Measurements from ENCODE around the gene WDFY3. TPM values are rescaled to one million over a fixed set of nuclear protein-coding genes. Genes with fewer than 3 reads are reported as not detected.

WDFY3 gene
- polyA plus RNA-seq, 2 of the 4 experiments (the other 2 are of a cell fraction), result 6.6 to 25.1 TPM

DNA sequence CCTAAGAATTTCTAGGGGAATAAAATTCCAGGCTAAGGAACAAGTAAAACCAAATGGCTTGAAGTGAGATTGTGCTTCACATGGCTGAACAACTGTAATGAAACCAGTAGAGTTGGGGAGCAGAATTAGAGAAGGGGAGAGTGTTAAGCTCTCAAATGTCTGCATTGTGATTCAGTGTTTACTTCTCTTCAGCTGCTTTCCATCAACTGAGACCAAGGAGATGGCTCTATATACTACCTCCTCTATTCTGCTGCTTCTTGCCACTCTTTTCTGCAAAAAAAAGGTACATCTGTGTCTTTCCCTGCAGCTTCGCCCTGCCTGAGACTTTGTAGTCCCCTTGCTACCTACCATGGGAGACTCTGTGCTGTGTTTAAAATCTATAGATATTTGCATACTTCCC lies 73.5 kb downstream of the WDFY3 start:
- FAIRE-seq (no peak), DNase-seq (ENCODE audit: low read depth in 1 of 2, low spot score in 1 of 2) (no peak), ATAC-seq (no peak)
- Histone ChIP-seq H3K9me3 (no peaks in the 10 kb centered on the region), H3K4me3 (no peak overlapping the region), H3K4me2 (no peak overlapping the region), H3K4me1 (peaks cover 4% of the 10 kb centered on the region; the same call in 2 of the 3 replicates), H3K27ac (no peak overlapping the region)
- TF ChIP-seq JUN (IDR thresholded peaks at IDR 0.05) (no peak), SREBF2 (IDR thresholded peaks at IDR 0.05) (no peak), BHLHE40 (IDR thresholded peaks at IDR 0.05; ENCODE audit: low read depth, low read length) (no peak), FOSL2 (IDR thresholded peaks at IDR 0.05) (no peak), FOSL2 (CRISPR knock-in tag; IDR thresholded peaks at IDR 0.05) (no peak)
- TF ChIP-seq, protein P1, sequence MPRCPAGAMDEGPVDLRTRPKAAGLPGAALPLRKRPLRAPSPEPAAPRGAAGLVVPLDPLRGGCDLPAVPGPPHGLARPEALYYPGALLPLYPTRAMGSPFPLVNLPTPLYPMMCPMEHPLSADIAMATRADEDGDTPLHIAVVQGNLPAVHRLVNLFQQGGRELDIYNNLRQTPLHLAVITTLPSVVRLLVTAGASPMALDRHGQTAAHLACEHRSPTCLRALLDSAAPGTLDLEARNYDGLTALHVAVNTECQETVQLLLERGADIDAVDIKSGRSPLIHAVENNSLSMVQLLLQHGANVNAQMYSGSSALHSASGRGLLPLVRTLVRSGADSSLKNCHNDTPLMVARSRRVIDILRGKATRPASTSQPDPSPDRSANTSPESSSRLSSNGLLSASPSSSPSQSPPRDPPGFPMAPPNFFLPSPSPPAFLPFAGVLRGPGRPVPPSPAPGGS (IDR thresholded peaks at IDR 0.05), result no peak
- ChIA-PET CTCF (no interaction called here), POLR2A (no interaction called here)
- WGBS (ENCODE audit: missing lambda C conversion rate), result 94% methylated on average over 1 of the region's 1 CpG

- POLR2A ChIA-PET, result no interaction called here
- H3K4me2 ChIP-seq, result no peak overlapping the region
- no peak overlapping the region for H3K27ac ChIP-seq
- no peaks in the 10 kb centered on the region for H3K9me3 ChIP-seq
- no peak for TF ChIP-seq MAX (IDR thresholded peaks at IDR 0.05)
- no peak for TF ChIP-seq JUN (IDR thresholded peaks at IDR 0.05)
- TF ChIP-seq, protein P2, sequence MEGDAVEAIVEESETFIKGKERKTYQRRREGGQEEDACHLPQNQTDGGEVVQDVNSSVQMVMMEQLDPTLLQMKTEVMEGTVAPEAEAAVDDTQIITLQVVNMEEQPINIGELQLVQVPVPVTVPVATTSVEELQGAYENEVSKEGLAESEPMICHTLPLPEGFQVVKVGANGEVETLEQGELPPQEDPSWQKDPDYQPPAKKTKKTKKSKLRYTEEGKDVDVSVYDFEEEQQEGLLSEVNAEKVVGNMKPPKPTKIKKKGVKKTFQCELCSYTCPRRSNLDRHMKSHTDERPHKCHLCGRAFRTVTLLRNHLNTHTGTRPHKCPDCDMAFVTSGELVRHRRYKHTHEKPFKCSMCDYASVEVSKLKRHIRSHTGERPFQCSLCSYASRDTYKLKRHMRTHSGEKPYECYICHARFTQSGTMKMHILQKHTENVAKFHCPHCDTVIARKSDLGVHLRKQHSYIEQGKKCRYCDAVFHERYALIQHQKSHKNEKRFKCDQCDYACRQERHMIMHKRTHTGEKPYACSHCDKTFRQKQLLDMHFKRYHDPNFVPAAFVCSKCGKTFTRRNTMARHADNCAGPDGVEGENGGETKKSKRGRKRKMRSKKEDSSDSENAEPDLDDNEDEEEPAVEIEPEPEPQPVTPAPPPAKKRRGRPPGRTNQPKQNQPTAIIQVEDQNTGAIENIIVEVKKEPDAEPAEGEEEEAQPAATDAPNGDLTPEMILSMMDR (IDR thresholded peaks at IDR 0.05), result no peak
- TF ChIP-seq RCOR1 (IDR thresholded peaks at IDR 0.05; ENCODE audit: low read depth, low read length), result no peak
- no peak for TF ChIP-seq ESRRA (IDR thresholded peaks at IDR 0.05; ENCODE audit: borderline replicate concordance, low read length)
- no peak for TF ChIP-seq TFCP2L1 (CRISPR knock-in tag; IDR thresholded peaks at IDR 0.05)
- TF ChIP-seq ZNF302 (CRISPR knock-in tag; IDR thresholded peaks at IDR 0.05), result no peak
- no peak for TF ChIP-seq FOSL2 (IDR thresholded peaks at IDR 0.05)
- no peak; the same call in 1 of the 2 replicates for TF ChIP-seq FOSL2 (CRISPR knock-in tag; IDR thresholded peaks at IDR 0.05)
- no peak for TF ChIP-seq RARB (CRISPR knock-in tag; IDR thresholded peaks at IDR 0.05)
- TF ChIP-seq BHLHE40 (IDR thresholded peaks at IDR 0.05; ENCODE audit: low read depth, low read length), result no peak
- no peak for TF ChIP-seq MYC (IDR thresholded peaks at IDR 0.05; ENCODE audit: borderline replicate concordance, low read length)
- TF ChIP-seq CEBPB (IDR thresholded peaks at IDR 0.05), result no peak
- TF ChIP-seq GATA3 (IDR thresholded peaks at IDR 0.05; ENCODE audit: borderline replicate concordance), result no peak
- TF ChIP-seq EHMT2 (IDR thresholded peaks at IDR 0.05; ENCODE audit: low read depth), result no peak
- TF ChIP-seq ATOH8 (CRISPR knock-in tag; IDR thresholded peaks at IDR 0.05; ENCODE audit: low read depth), result no peak
- no peak for TF ChIP-seq PHF8 (IDR thresholded peaks at IDR 0.05; ENCODE audit: borderline replicate concordance, low read depth)
- TF ChIP-seq TP53 (CRISPR knock-in tag; IDR thresholded peaks at IDR 0.05), result no peak
- 93% methylated on average over 2 of the region's 2 CpGs for WGBS (ENCODE audit: missing lambda C conversion rate)
- DNase-seq (ENCODE audit: low read depth in 1 of 2, low spot score in 1 of 2), result no peak
- no peak for FAIRE-seq
- no peak overlapping the region for H3K4me3 ChIP-seq
- ATAC-seq, result no peak
- H3K4me1 ChIP-seq, result peaks cover 11% of the 10 kb centered on the region; the same call in 2 of the 3 replicates
- CTCF ChIA-PET, result no interaction called here
Measured at GRCh38 chr4:84887824-84888223, 78.7 kb downstream of the WDFY3 start.

DNA sequence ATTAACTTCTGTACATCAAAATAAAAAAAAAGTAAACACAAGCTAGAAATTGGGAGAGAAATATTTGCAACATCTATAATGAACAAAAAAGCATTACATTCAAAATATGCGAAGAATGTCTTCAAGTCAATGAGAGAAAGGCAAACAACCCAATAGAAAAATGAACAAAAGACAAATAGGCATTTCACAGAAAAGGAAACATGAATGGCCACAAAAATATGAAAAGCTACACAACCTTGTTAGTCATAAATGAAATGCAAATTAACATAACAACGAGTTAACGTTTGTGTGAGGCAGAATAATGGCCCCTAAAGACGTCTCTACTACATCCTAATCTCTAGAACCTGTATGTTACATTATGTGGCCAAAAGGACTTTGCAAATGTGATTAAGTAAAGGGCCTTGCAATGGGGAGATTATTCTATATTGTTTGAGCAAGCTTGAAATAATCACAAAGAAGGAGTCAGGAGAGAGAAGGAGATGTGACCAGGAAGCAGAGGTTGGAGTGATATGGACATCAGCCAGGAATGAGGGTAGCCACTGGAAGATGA lies 86.8 kb downstream of the WDFY3 start:
- ChIA-PET POLR2A (no interaction called here), CTCF (no interaction called here)
- Histone ChIP-seq H3K4me3 (no peak overlapping the region), H3K27ac (no peak overlapping the region), H3K4me1 (peaks cover 28% of the 10 kb centered on the region; the same call in 2 of the 3 replicates), H3K9me3 (no peaks in the 10 kb centered on the region), H3K4me2 (no peak overlapping the region)
- WGBS (ENCODE audit: missing lambda C conversion rate), result 63% methylated on average over 4 of the region's 4 CpGs
- no peak for DNase-seq (ENCODE audit: low read depth in 1 of 2, low spot score in 1 of 2)
- FAIRE-seq, result no peak
- no peak for ATAC-seq
- TF ChIP-seq MAFK (IDR thresholded peaks at IDR 0.05; ENCODE audit: partially characterized antibody) (no peak), FOXS1 (CRISPR knock-in tag; IDR thresholded peaks at IDR 0.05) (no peak), FOSB (CRISPR knock-in tag; IDR thresholded peaks at IDR 0.05) (no peak), ZFP36 (IDR thresholded peaks at IDR 0.05; ENCODE audit: borderline replicate concordance, partially characterized antibody) (no peak), POLR2AphosphoS2 (conservative IDR thresholded peaks at IDR 0.05; ENCODE audit: low read length) (no peak), MYC (IDR thresholded peaks at IDR 0.05; ENCODE audit: borderline replicate concordance, low read length) (no peak), MAX (IDR thresholded peaks at IDR 0.05) (no peak), RFX5 (IDR thresholded peaks at IDR 0.05) (no peak), TFCP2L1 (CRISPR knock-in tag; IDR thresholded peaks at IDR 0.05) (no peak)
- TF ChIP-seq, protein P3, sequence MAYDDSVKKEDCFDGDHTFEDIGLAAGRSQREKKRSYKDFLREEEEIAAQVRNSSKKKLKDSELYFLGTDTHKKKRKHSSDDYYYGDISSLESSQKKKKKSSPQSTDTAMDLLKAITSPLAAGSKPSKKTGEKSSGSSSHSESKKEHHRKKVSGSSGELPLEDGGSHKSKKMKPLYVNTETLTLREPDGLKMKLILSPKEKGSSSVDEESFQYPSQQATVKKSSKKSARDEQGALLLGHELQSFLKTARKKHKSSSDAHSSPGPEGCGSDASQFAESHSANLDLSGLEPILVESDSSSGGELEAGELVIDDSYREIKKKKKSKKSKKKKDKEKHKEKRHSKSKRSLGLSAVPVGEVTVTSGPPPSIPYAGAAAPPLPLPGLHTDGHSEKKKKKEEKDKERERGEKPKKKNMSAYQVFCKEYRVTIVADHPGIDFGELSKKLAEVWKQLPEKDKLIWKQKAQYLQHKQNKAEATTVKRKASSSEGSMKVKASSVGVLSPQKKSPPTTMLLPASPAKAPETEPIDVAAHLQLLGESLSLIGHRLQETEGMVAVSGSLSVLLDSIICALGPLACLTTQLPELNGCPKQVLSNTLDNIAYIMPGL (CRISPR knock-in tag; IDR thresholded peaks at IDR 0.05; ENCODE audit: borderline replicate concordance), result no peak
- TF ChIP-seq, protein P1 (IDR thresholded peaks at IDR 0.05), result no peak
